Fibroblast of skin of right quadriceps (primary cell): ENCODE results near the gene TRAF3.
"Not testable (repeated sequence)": the region's sequence is repeated elsewhere in the genome, so short reads cannot be mapped to it uniquely, and the experiment has no call there.

Source experiments
- DNase-seq: peaks from one replicate; pipeline ENCODE4 v3.0.0-alpha.2; 2013

TRAF3 gene

GRCh38 chr14:102809870-102810269 is 32.6 kb downstream of the TRAF3 start:
- no peak for DNase-seq

DNA sequence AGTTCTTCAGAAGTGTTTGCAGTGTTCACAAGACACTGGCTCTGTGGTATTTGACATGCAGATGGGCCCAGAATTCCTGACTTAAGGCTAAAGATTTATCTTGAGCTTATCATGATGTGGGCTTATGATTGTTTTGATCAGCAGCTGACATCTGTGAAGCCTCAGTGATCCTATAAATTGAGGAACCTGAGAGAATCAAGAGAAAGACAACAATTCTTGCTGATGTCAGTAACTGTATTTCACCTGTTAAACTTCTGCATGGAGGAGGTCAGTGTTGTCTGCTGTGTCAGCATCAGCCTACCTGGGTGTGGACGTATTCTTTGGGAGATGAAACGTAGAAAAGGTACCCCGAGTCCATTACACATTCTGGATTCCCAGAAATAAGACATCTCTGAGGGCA is 33.3 kb downstream of the TRAF3 start:
- no peak for DNase-seq

- DNase-seq = no peak
These were observed 34.2 kb downstream of the TRAF3 start for GRCh38 chr14:102811254-102811963.

- no peak for DNase-seq
These were observed 34.7 kb downstream of the TRAF3 start for GRCh38 chr14:102811971-102812370.

DNA sequence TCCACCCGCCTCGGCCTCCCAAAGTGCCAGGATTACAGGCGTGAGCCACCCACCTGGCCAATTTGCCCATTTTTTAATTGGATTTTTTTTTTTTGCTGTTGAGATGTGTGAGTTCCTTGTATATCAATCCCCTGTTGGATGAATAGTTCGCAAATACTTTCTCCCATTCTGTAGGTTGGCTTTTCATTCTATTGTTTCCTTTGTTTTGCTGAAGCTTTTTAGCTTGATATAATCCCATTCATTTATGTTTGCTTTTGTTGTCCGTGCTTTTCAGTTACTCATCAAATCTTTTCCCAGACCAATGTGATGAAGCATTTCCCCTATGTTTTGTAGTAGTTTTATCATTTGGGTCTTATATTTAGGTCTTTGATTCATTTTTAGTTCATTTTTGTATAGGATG is 36.4 kb downstream of the TRAF3 start:
- no peak for DNase-seq

GRCh38 chr14:102817318-102817717 is 40.1 kb downstream of the TRAF3 start:
- no peak for DNase-seq

- no peak for DNase-seq
These were observed 41.0 kb downstream of the TRAF3 start for GRCh38 chr14:102817942-102818940.

GRCh38 chr14:102819176-102819628 is 42.0 kb downstream of the TRAF3 start:
- no peak for DNase-seq

DNA sequence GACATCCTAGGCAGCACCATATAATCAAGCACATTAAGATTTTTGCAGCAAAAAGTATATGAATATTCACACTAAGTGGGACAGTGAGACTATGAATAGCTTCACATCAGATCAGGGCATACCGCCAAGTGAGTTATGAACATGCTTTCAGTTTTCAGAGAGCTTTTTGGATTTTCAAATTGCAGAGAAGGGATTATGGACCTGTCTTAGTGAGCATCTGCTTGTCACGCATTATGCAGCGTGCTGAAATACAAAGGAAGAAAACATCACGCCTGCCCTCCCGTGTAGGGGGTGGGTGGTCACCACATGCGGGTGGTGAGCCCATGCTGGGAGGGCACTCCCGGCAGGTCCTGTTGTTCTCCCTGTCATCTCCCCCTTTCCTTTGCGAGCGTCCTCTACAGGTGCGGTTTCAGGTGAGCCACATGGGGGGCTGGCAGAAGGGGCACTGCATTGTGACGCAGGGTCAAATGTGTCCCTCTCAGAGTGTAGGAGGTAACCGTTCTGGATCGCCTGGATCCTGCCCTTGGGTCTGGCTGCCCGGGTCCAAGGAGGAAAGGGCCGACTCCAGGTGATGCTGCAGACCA is 42.6 kb downstream of the TRAF3 start:
- DNase-seq = peak; percentile 37

GRCh38 chr14:102821252-102821651 is 44.0 kb downstream of the TRAF3 start:
- no peak for DNase-seq

GRCh38 chr14:102822311-102822863 is 45.1 kb downstream of the TRAF3 start:
- DNase-seq = peak; percentile 18

- not testable (repeated sequence) for DNase-seq
These were observed 45.6 kb downstream of the TRAF3 start for GRCh38 chr14:102822887-102823286.

GRCh38 chr14:102823546-102823945 is 46.3 kb downstream of the TRAF3 start:
- DNase-seq = no peak

DNA sequence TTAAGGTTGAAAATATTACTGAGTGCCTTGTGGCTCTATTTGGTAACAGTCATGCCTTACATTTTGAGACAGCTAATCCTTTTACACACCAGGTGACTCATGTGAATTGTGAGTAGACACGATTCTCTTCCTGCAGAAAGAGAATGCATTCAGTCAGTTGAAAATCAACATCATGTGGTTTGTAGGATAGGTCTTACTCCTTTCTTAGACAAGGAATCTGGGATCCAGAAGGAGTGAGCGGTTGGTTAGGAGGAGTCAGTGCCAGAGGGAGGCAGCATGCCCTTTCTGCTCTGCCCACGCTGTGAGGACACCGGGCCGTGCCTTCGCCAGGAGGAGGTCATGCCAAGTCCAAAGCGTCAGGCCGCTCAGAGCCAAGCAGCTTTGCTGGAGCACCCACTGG is 47.6 kb downstream of the TRAF3 start:
- peak; percentile 67 for DNase-seq

- DNase-seq = no peak
These were observed 48.3 kb downstream of the TRAF3 start for GRCh38 chr14:102825307-102826095.

DNA sequence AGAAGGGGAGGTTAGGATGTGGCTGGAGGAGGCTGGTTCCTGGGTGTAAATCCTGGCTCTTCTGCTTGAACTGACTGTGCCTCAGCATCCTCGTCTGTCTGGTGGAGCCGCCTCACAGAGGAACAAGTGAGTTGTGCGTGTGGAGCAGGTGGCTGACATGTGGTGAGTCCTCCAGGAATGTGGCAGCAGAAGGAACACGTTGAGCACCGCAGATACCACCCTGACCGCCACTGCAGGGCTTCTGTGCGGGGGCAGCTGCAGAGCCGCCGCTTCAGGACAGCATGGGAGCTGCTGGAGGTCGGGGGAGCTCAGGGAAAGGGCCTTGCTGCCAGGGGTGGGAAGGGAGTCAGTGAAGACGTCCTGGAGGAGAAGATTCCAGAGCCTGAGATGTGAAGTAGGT is 48.9 kb downstream of the TRAF3 start:
- no peak for DNase-seq

GRCh38 chr14:102826751-102827675 is 49.8 kb downstream of the TRAF3 start:
- DNase-seq = no peak

GRCh38 chr14:102827716-102828115 is 50.5 kb downstream of the TRAF3 start:
- DNase-seq = no peak

DNA sequence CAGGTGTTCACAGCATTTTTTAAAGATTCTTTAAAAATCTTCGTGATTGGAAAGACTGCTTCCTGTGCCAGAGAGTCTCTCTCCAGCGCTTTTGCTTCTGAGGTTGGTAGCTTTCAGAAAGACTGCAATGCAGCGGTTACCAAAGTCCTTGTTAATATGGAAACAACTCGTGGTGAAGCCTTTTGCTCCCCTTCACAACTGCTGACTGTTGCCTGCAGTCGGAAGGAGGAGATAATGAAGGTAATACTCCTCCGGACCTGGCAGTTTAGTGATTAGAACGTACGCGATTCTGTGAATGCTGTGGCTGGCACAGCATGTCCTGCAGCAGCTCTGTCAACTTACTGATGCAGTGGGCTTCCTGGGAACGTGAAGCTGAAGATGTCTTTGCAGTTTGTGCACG is 50.9 kb downstream of the TRAF3 start:
- no peak for DNase-seq

- no peak for DNase-seq
These were observed 51.8 kb downstream of the TRAF3 start for GRCh38 chr14:102829016-102829548.
